ENCODE measurements around the gene ASPRV1.
"Not testable (repeated sequence)": the region's sequence is repeated elsewhere in the genome, so short reads cannot be mapped to it uniquely, and the experiment has no call there.

GRCh38 chr2:69950671-69951070, 10.8 kb downstream of the ASPRV1 start:
- not testable (repeated sequence) for TF ChIP-seq CTCF (conservative IDR thresholded peaks at IDR 0.05); ZFX (IDR thresholded peaks at IDR 0.05)

All from C4-2B (cell line).